ENCODE measurements around the gene ARHGAP45. TPM values are rescaled to one million over a fixed set of nuclear protein-coding genes. Genes with fewer than 3 reads are reported as not detected.

Gene ARHGAP45
- polyA plus RNA-seq, 2 of the 4 experiments (the other 2 are of a cell fraction), result 1.2 to 1.9 TPM

GRCh38 chr19:1082928-1083816 lies 16.2 kb downstream of the ARHGAP45 start:
- ChIA-PET CTCF (interaction anchor here (0.8 to 1.1 kb wide), 2 partner anchors 17 to 161 kb away, joined by 3 read pairs; no protein-coding TSS in a partner anchor), POLR2A (interaction anchor here (1.0 to 1.3 kb wide), 3 partner anchors 11 to 21 kb away, joined by 3 to 4 read pairs (median 3); partner anchors contain the start of genes GPX4 and POLR2E)
- no peak for DNase-seq (ENCODE audit: low read depth in 1 of 2, low spot score in 1 of 2)
- ATAC-seq, result no peak
- H3K4me2 ChIP-seq, result peak overlapping the region; percentile 63
- FAIRE-seq, result no peak
- peaks cover 6% of the 10 kb centered on the region; the same call in 1 of the 3 replicates for H3K4me1 ChIP-seq
- peak overlapping the region in 1 of 2 experiments; percentile 81; a peak in 3 of 6 replicates for H3K27ac ChIP-seq
- 93% methylated on average over 45 of the region's 59 CpGs for WGBS (ENCODE audit: missing lambda C conversion rate)
- TF ChIP-seq SREBF2 (IDR thresholded peaks at IDR 0.05), result no peak
- TF ChIP-seq MAFK (IDR thresholded peaks at IDR 0.05; ENCODE audit: partially characterized antibody), result no peak
- TF ChIP-seq ESRRA (IDR thresholded peaks at IDR 0.05; ENCODE audit: borderline replicate concordance, low read length), result no peak
- no peak for TF ChIP-seq PHF8 (IDR thresholded peaks at IDR 0.05; ENCODE audit: borderline replicate concordance, low read depth)
- TF ChIP-seq EHF (CRISPR knock-in tag; IDR thresholded peaks at IDR 0.05), result no peak
- TF ChIP-seq NR3C1 (IDR thresholded peaks at IDR 0.05), result no peak
- TF ChIP-seq FOXS1 (CRISPR knock-in tag; IDR thresholded peaks at IDR 0.05), result no peak
- TF ChIP-seq, protein P1, sequence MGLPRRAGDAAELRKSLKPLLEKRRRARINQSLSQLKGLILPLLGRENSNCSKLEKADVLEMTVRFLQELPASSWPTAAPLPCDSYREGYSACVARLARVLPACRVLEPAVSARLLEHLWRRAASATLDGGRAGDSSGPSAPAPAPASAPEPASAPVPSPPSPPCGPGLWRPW (IDR thresholded peaks at IDR 0.05), result no peak
- TF ChIP-seq FOSB (CRISPR knock-in tag; IDR thresholded peaks at IDR 0.05), result no peak
- TF ChIP-seq ZC3H11A (IDR thresholded peaks at IDR 0.05), result no peak
- no peak for TF ChIP-seq RCOR1 (IDR thresholded peaks at IDR 0.05; ENCODE audit: low read depth, low read length)
- TF ChIP-seq HEYL (CRISPR knock-in tag; IDR thresholded peaks at IDR 0.05), result no peak
- TF ChIP-seq PBX3 (IDR thresholded peaks at IDR 0.05), result no peak
- TF ChIP-seq POLR2AphosphoS2 (conservative IDR thresholded peaks at IDR 0.05; ENCODE audit: low read length), result no peak
- no peak for TF ChIP-seq RARB (CRISPR knock-in tag; IDR thresholded peaks at IDR 0.05)
- TF ChIP-seq ZSCAN20 (CRISPR knock-in tag; IDR thresholded peaks at IDR 0.05), result no peak
- no peak for TF ChIP-seq KDM5A (IDR thresholded peaks at IDR 0.05)
- no peaks in the 10 kb centered on the region for H3K9me3 ChIP-seq
- H3K4me3 ChIP-seq, result peak overlapping the region; percentile 35; the same call in 2 of the 3 replicates

DNA sequence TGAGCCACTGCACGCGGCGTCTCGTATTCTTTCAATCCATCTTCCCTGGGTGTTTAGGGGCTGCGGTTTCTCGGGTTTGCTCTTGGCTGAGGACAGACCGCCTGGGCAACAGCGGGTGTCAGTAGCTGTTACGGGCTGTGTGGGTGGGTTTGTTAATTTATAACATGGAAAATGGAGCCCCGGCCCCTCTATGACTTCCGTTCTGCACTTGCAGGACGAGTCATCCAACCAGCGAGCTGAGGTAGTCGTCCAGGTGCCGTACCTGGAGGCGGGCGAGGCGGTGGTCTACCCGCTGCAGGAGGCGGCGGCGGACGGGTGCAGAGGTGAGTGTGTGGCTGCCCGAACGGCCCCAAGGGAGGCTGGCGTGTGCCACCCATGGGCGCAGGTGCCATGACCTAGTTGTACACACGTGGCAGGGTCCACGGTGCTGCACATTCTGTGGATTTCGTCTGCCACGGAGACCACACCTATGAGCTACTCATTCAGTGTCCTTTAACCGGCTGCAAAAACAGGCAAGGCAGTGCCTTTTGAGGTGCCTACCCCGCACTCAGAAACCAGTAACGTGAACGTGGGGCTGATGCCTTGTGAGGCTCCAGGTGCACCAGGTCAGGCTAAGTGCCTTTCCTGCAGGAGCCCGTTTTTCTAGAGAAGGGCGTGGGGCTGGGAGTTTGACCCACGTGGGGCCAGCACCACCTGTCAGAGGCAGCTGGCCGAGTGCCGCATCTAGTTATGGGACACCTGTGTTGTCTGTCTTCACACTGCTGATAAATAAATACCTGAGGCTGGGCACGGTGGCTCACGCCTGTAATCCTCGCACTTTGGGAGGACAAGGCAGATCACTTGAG lies 17.3 kb downstream of the ARHGAP45 start:
- WGBS (ENCODE audit: missing lambda C conversion rate), result 93% methylated on average over 36 of the region's 43 CpGs
- no peak for ATAC-seq
- H3K4me1 ChIP-seq, result peaks cover 6% of the 10 kb centered on the region; the same call in 1 of the 3 replicates
- H3K27ac ChIP-seq, result no peak overlapping the region
- ChIA-PET CTCF (interaction anchor here (0.6 to 1.7 kb wide), 2 partner anchors 26 to 138 kb away, joined by 3 to 5 read pairs; no protein-coding TSS in a partner anchor), POLR2A (interaction anchor here (1.1 kb wide), 1 partner anchor 9 kb away, joined by 3 read pairs; no protein-coding TSS in a partner anchor)
- TF ChIP-seq JUNB (IDR thresholded peaks at IDR 0.05) (no peak), TP53 (CRISPR knock-in tag; IDR thresholded peaks at IDR 0.05) (no peak), MYC (IDR thresholded peaks at IDR 0.05; ENCODE audit: borderline replicate concordance, low read length) (no peak), HOXB13 (CRISPR knock-in tag; IDR thresholded peaks at IDR 0.05; ENCODE audit: low read depth) (no peak), FOSB (CRISPR knock-in tag; IDR thresholded peaks at IDR 0.05) (no peak), HDAC2 (IDR thresholded peaks at IDR 0.05) (no peak), POLR2A (IDR thresholded peaks at IDR 0.05; ENCODE audit: low read length) (no peak), GATA3 (IDR thresholded peaks at IDR 0.05; ENCODE audit: borderline replicate concordance) (no peak), KDM5A (IDR thresholded peaks at IDR 0.05) (no peak), ZFP36 (IDR thresholded peaks at IDR 0.05; ENCODE audit: borderline replicate concordance, partially characterized antibody) (no peak), HOXA7 (CRISPR knock-in tag; IDR thresholded peaks at IDR 0.05) (no peak), TFCP2L1 (CRISPR knock-in tag; IDR thresholded peaks at IDR 0.05) (no peak), HOXB5 (CRISPR knock-in tag; IDR thresholded peaks at IDR 0.05) (no peak)
- TF ChIP-seq, protein P1 (IDR thresholded peaks at IDR 0.05), result no peak
- TF ChIP-seq, protein P2, sequence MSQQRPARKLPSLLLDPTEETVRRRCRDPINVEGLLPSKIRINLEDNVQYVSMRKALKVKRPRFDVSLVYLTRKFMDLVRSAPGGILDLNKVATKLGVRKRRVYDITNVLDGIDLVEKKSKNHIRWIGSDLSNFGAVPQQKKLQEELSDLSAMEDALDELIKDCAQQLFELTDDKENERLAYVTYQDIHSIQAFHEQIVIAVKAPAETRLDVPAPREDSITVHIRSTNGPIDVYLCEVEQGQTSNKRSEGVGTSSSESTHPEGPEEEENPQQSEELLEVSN (IDR thresholded peaks at IDR 0.05; ENCODE audit: borderline replicate concordance, low read depth), result no peak
- TF ChIP-seq, protein P3, sequence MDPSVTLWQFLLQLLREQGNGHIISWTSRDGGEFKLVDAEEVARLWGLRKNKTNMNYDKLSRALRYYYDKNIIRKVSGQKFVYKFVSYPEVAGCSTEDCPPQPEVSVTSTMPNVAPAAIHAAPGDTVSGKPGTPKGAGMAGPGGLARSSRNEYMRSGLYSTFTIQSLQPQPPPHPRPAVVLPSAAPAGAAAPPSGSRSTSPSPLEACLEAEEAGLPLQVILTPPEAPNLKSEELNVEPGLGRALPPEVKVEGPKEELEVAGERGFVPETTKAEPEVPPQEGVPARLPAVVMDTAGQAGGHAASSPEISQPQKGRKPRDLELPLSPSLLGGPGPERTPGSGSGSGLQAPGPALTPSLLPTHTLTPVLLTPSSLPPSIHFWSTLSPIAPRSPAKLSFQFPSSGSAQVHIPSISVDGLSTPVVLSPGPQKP (IDR thresholded peaks at IDR 0.05; ENCODE audit: low read depth, low read length), result no peak
- TF ChIP-seq, protein P4, sequence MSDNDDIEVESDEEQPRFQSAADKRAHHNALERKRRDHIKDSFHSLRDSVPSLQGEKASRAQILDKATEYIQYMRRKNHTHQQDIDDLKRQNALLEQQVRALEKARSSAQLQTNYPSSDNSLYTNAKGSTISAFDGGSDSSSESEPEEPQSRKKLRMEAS (IDR thresholded peaks at IDR 0.05), result no peak
- no peak for DNase-seq (ENCODE audit: low read depth in 1 of 2, low spot score in 1 of 2)
- FAIRE-seq, result no peak
- no peaks in the 10 kb centered on the region for H3K9me3 ChIP-seq
- no peak overlapping the region for H3K4me2 ChIP-seq
- H3K4me3 ChIP-seq, result no peak overlapping the region

Data from A549 (cell line).